HCT116 (cell line): ENCODE data around the gene LAMC2. TPM values are rescaled to one million over a fixed set of nuclear protein-coding genes. Genes with fewer than 3 reads are reported as not detected.

Experiments used
- ATAC-seq: fragments of 200-7000 bp; cut with Tn5 transposase; 2 replicates; pipeline ENCODE4 v1.9.1; 2020; ENCODE audit warnings: mild to moderate bottlenecking, moderate library complexity
- BruUV-seq: library from RNA; stranded (reverse); fragments of 400-500 nt; replicated peaks from 2 replicates; lab custom pipeline; 2021; lab: Mats Ljungman, UMichigan
- CTCF ChIA-PET: fragments of 300-600 bp; sonication (Branson Sonifier 250); formaldehyde crosslinking; loops from one replicate; lab custom pipeline; 2021; ENCODE audit warnings: antibody characterized with exemption; lab: Charles Lee
- POLR2A ChIA-PET: fragments of 300-600, 350-600 bp; sonication (Branson Sonifier 250); formaldehyde crosslinking; loops from one replicate; lab custom pipeline; 2021; ENCODE audit warnings: antibody characterized with exemption; lab: Charles Lee
- RAD21 ChIA-PET, 2 experiments: fragments of 300-600 bp; sonication (Branson Sonifier 250); formaldehyde crosslinking; loops; one replicate each; lab custom pipeline; 2023; ENCODE audit warnings: low total read pairs in 2 of 2; ENCODE audit not compliant: uncharacterized antibody in 2 of 2, unreplicated experiment in 2 of 2, low non-redundant PET in 1 of 2; lab: Charles Lee
- DNase-seq: peaks from one replicate; pipeline ENCODE4 v3.0.0-alpha.2; 2010; ENCODE audit warnings: low read depth, low spot score
- H2AFZ ChIP-seq: fragments of 200-600 bp; shearing (Covaris generic), sonication (generic); 2 replicates; pipeline ENCODE4 v1.6.1; 2017; ENCODE audit warnings: low read depth, mixed run types, mixed read lengths, antibody characterized with exemption, low read length; ENCODE audit not compliant: poor library complexity, severe bottlenecking
- H3K27ac ChIP-seq: 2 replicates; pipeline ENCODE4 v1.5.1; 2012; ENCODE audit warnings: low read depth, low read length
- H3K27me3 ChIP-seq: fragments of 200-600 bp; sonication (generic); 2 replicates; pipeline ENCODE4 v1.6.1; 2016; ENCODE audit warnings: mixed run types, low read length, mixed read lengths; ENCODE audit not compliant: insufficient read depth
- H3K36me3 ChIP-seq, 2 experiments: fragments of 200-500 bp in 1 of 2; fragments of 200-600 bp in 1 of 2; sonication (Bioruptor generic) in 1 of 2; sonication (generic) in 1 of 2; 2 replicates each; pipeline versions ENCODE4 v1.5.1 to v1.6.1; 2014 to 2016; ENCODE audit warnings: low read length in 2 of 2, inconsistent platforms in 1 of 2, mixed read lengths in 1 of 2, mixed run types in 1 of 2; ENCODE audit not compliant: insufficient read depth in 2 of 2, control insufficient read depth in 1 of 2
- H3K4me1 ChIP-seq, 2 experiments: fragments of 200-600 bp in 1 of 2; sonication (generic) in 1 of 2; 2 replicates each; pipeline versions ENCODE4 v1.5.1 to v1.6.1; 2012 to 2017; ENCODE audit warnings: low read length in 2 of 2, inconsistent platforms in 1 of 2, mild to moderate bottlenecking in 1 of 2, mixed read lengths in 1 of 2, mixed run types in 1 of 2, moderate library complexity in 1 of 2; ENCODE audit not compliant: insufficient read depth in 2 of 2, control insufficient read depth in 1 of 2
- H3K4me2 ChIP-seq: fragments of 200-600 bp; sonication (generic); 2 replicates; pipeline ENCODE4 v1.6.1; 2017; ENCODE audit warnings: mixed run types, low read length, mixed read lengths
- H3K4me3 ChIP-seq, 2 experiments: fragments of 200-600 bp in 1 of 2; sonication (generic) in 1 of 2; replicated peaks in 1 of 2; 2 replicates each; pipeline ENCODE4 v1.5.1; 2011 to 2016; ENCODE audit warnings: low read length in 2 of 2, control low read depth in 1 of 2, low read depth in 1 of 2, mild to moderate bottlenecking in 1 of 2, mixed read lengths in 1 of 2, mixed run types in 1 of 2
- H3K79me2 ChIP-seq: fragments of 200-600 bp; sonication (generic); 2 replicates; pipeline ENCODE4 v1.6.1; 2017; ENCODE audit warnings: mild to moderate bottlenecking, mixed run types, low read length, moderate library complexity, mixed read lengths; ENCODE audit not compliant: insufficient read depth
- H3K9ac ChIP-seq: fragments of 200-600 bp; sonication (generic); 2 replicates; pipeline ENCODE4 v1.6.1; 2016; ENCODE audit warnings: low read length, mixed read lengths
- H3K9me2 ChIP-seq: fragments of 200-600 bp; sonication (generic), shearing (Covaris generic); 2 replicates; pipeline ENCODE4 v1.6.1; 2017; ENCODE audit warnings: mixed run types, mild to moderate bottlenecking, moderate library complexity; ENCODE audit not compliant: insufficient read depth
- H3K9me3 ChIP-seq, 2 experiments: fragments of 200-500 bp in 1 of 2; fragments of 200-600 bp in 1 of 2; sonication (Bioruptor generic) in 1 of 2; sonication (generic) in 1 of 2; 2 replicates each; pipeline ENCODE4 v1.6.1; 2014 to 2017; ENCODE audit warnings: low read length in 2 of 2, mixed read lengths in 2 of 2, inconsistent platforms in 1 of 2, low read depth in 1 of 2, mild to moderate bottlenecking in 1 of 2, mixed run types in 1 of 2, moderate library complexity in 1 of 2; ENCODE audit not compliant: control insufficient read depth in 1 of 2, insufficient read depth in 1 of 2
- H4K20me1 ChIP-seq: fragments of 200-600 bp; sonication (generic), shearing (Covaris generic); 2 replicates; pipeline ENCODE4 v1.6.1; 2017; ENCODE audit warnings: mixed run types, mild to moderate bottlenecking, moderate library complexity; ENCODE audit not compliant: insufficient read depth
- CEBPB ChIP-seq: IDR thresholded peaks from 2 replicates; pipeline ENCODE4 v1.6.1; 2012; ENCODE audit warnings: low read depth
- JUND ChIP-seq: IDR thresholded peaks from 2 replicates; pipeline ENCODE4 v1.6.1; 2012
- RAD21 ChIP-seq: IDR thresholded peaks from 2 replicates; pipeline ENCODE4 v1.6.1; 2012; ENCODE audit warnings: low read depth, mild to moderate bottlenecking
- YY1 ChIP-seq: IDR thresholded peaks from 2 replicates; pipeline ENCODE4 v1.6.1; 2011; ENCODE audit warnings: low read length, low read depth, moderate library complexity, mild to moderate bottlenecking; ENCODE audit not compliant: insufficient replicate concordance; ENCODE audit errors: extremely low read depth
- ZBTB33 ChIP-seq: IDR thresholded peaks from 2 replicates; pipeline ENCODE4 v1.6.1; 2011; ENCODE audit warnings: mild to moderate bottlenecking, low read length, moderate library complexity; ENCODE audit not compliant: insufficient replicate concordance; ENCODE audit errors: extremely low read depth
- ZFX ChIP-seq: fragments of 450-650 bp; IDR thresholded peaks from 2 replicates; pipeline ENCODE4 v1.6.1; 2017
- intact Hi-C: fragments of 100-400 bp; cut with micrococcal nuclease; formaldehyde crosslinking; loops from 2 replicates; pipeline ENCODE4 v1.10.0; 2022
- total RNA-seq: library from RNA; stranded (reverse); gene quantifications from one replicate; pipeline ENCODE4 v1.2.1, GENCODE V29; 2021; ENCODE audit not compliant: unreplicated experiment
- TF ChIP-seq, protein P1 (sequence below): IDR thresholded peaks from 2 replicates; pipeline ENCODE4 v1.6.1; 2012; ENCODE audit warnings: low read depth
- TF ChIP-seq, protein P2 (sequence below): IDR thresholded peaks from 2 replicates; pipeline ENCODE4 v1.6.1; 2012
- TF ChIP-seq, protein P3 (sequence below), 3 experiments: fragments of 200-600 bp in 1 of 3; sonication (generic) in 1 of 3; IDR thresholded peaks in 2 of 3; conservative IDR thresholded peaks in 1 of 3; 2 replicates each; pipeline ENCODE4 v1.5.1; 2012 to 2017; ENCODE audit warnings: low read depth in 2 of 3, low read length in 2 of 3, antibody characterized with exemption in 1 of 3, borderline replicate concordance in 1 of 3, control low read depth in 1 of 3, mild to moderate bottlenecking in 1 of 3, mixed read lengths in 1 of 3, mixed run types in 1 of 3, moderate library complexity in 1 of 3; ENCODE audit not compliant: insufficient read depth in 1 of 3
- TF ChIP-seq, protein P4 (sequence below): IDR thresholded peaks from 2 replicates; pipeline ENCODE4 v1.6.1; 2012

The LAMC2 gene
- total RNA-seq, 1 experiment from 2014 or later: 22.2 TPM

DNA sequence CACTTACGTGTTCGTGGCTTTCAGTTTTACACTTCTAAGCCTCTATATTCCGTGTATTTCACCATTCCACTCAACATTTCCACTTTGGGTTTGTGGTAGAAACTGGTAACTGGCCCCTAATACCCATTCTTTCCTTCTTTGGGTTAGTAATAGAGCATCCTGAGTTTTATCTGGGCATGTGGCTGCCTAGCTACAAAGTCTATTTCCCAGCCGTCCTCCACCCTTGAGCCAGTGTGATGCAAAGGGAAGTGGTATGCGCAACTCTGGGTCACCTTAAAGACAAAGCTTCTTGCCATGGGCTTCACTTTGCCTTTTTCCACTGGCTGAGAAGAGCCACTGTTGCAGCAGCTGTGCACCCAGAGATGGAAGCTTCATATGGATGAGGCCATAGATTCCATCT, 73.9 kb downstream of the LAMC2 start (continued):
- no peak for TF ChIP-seq JUND

- Histone ChIP-seq H3K9me3 (no peaks in the 10 kb centered on the region), H3K36me3 (no peaks in the 10 kb centered on the region), H3K27me3 (no peaks in the 10 kb centered on the region), H3K4me3 (no peak overlapping the region), H3K9me2 (no peaks in the 10 kb centered on the region), H4K20me1 (no peaks in the 10 kb centered on the region), H2AFZ (no peak overlapping the region), H3K79me2 (no peaks in the 10 kb centered on the region), H3K27ac (no peak overlapping the region), H3K4me2 (no peak overlapping the region), H3K4me1 (no peaks in the 10 kb centered on the region), H3K9ac (no peak overlapping the region)
- ATAC-seq: no peak
- BruUV-seq: no TSS peak
- TF ChIP-seq RAD21 (no peak), ZBTB33 (no peak), YY1 (no peak), JUND (no peak), CEBPB (no peak), ZFX (no peak)
- TF ChIP-seq, protein P1, sequence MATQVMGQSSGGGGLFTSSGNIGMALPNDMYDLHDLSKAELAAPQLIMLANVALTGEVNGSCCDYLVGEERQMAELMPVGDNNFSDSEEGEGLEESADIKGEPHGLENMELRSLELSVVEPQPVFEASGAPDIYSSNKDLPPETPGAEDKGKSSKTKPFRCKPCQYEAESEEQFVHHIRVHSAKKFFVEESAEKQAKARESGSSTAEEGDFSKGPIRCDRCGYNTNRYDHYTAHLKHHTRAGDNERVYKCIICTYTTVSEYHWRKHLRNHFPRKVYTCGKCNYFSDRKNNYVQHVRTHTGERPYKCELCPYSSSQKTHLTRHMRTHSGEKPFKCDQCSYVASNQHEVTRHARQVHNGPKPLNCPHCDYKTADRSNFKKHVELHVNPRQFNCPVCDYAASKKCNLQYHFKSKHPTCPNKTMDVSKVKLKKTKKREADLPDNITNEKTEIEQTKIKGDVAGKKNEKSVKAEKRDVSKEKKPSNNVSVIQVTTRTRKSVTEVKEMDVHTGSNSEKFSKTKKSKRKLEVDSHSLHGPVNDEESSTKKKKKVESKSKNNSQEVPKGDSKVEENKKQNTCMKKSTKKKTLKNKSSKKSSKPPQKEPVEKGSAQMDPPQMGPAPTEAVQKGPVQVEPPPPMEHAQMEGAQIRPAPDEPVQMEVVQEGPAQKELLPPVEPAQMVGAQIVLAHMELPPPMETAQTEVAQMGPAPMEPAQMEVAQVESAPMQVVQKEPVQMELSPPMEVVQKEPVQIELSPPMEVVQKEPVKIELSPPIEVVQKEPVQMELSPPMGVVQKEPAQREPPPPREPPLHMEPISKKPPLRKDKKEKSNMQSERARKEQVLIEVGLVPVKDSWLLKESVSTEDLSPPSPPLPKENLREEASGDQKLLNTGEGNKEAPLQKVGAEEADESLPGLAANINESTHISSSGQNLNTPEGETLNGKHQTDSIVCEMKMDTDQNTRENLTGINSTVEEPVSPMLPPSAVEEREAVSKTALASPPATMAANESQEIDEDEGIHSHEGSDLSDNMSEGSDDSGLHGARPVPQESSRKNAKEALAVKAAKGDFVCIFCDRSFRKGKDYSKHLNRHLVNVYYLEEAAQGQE: no peak
- TF ChIP-seq, protein P2, sequence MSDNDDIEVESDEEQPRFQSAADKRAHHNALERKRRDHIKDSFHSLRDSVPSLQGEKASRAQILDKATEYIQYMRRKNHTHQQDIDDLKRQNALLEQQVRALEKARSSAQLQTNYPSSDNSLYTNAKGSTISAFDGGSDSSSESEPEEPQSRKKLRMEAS: no peak
- TF ChIP-seq, protein P3, sequence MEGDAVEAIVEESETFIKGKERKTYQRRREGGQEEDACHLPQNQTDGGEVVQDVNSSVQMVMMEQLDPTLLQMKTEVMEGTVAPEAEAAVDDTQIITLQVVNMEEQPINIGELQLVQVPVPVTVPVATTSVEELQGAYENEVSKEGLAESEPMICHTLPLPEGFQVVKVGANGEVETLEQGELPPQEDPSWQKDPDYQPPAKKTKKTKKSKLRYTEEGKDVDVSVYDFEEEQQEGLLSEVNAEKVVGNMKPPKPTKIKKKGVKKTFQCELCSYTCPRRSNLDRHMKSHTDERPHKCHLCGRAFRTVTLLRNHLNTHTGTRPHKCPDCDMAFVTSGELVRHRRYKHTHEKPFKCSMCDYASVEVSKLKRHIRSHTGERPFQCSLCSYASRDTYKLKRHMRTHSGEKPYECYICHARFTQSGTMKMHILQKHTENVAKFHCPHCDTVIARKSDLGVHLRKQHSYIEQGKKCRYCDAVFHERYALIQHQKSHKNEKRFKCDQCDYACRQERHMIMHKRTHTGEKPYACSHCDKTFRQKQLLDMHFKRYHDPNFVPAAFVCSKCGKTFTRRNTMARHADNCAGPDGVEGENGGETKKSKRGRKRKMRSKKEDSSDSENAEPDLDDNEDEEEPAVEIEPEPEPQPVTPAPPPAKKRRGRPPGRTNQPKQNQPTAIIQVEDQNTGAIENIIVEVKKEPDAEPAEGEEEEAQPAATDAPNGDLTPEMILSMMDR (IDR thresholded peaks at IDR 0.05 in 2 of 3, conservative IDR thresholded peaks at IDR 0.05 in 1 of 3; ENCODE audit: borderline replicate concordance in 1 of 3, insufficient read depth in 1 of 3, low read depth in 2 of 3, low read length in 2 of 3): no peak
- TF ChIP-seq, protein P4, sequence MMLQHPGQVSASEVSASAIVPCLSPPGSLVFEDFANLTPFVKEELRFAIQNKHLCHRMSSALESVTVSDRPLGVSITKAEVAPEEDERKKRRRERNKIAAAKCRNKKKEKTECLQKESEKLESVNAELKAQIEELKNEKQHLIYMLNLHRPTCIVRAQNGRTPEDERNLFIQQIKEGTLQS: no peak
- RAD21 ChIA-PET: no interaction called here
- CTCF ChIA-PET: interaction anchor here (1.1 kb wide), 1 partner anchor 28 kb away, joined by 3 read pairs; no protein-coding TSS in a partner anchor
- POLR2A ChIA-PET: no interaction called here
- intact Hi-C loops: no loop called here
- no peak for DNase-seq
Observed at GRCh38 chr1:183262628-183263200, 76.7 kb downstream of the LAMC2 start.
